DMS 273 (cell line): ENCODE results near the gene NR1D2.
"Not testable (repeated sequence)": the region's sequence is repeated elsewhere in the genome, so short reads cannot be mapped to it uniquely, and the experiment has no call there.

Experiments
- DNase-seq: peaks from one replicate; lab custom pipeline; 2025; ENCODE audit not compliant: unreplicated experiment; lab: John Stamatoyannopoulos, UW

The NR1D2 gene

GRCh38 chr3:23944861-23945662 is at the start of gene NR1D2:
Gene NR1D2, plus strand, starts transcription at chr3:23945286. Its CDS starts 293 bp downstream, at chr3:23945579.
- peak; percentile 89 for DNase-seq

GRCh38 chr3:23900744-23901143 is 44.3 kb upstream of the NR1D2 start:
- DNase-seq: no peak

- DNase-seq: no peak
These were observed 40.5 kb upstream of the NR1D2 start for GRCh38 chr3:23904545-23904944.

GRCh38 chr3:23909341-23909740 is 35.7 kb upstream of the NR1D2 start:
- no peak for DNase-seq

- DNase-seq: no peak
These were observed 33.7 kb upstream of the NR1D2 start for GRCh38 chr3:23911397-23911796.

GRCh38 chr3:23912335-23912734 is 32.8 kb upstream of the NR1D2 start:
- not testable (repeated sequence) for DNase-seq

- no peak for DNase-seq
These were observed 31.9 kb upstream of the NR1D2 start for GRCh38 chr3:23913182-23913581.

GRCh38 chr3:23913873-23914743 is 31.0 kb upstream of the NR1D2 start:
- DNase-seq: no peak

- peak; percentile 22 for DNase-seq
These were observed 29.5 kb upstream of the NR1D2 start for GRCh38 chr3:23915537-23916108.

- no peak for DNase-seq
These were observed 28.8 kb upstream of the NR1D2 start for GRCh38 chr3:23916152-23916885.

- DNase-seq: peak; percentile 97
These were observed 28.0 kb upstream of the NR1D2 start, which contains the start of the genes NKIRAS1 and RPL15 for GRCh38 chr3:23916886-23917678. Gene NKIRAS1, minus strand, starts transcription at chr3:23916990. Its CDS starts 6,086 bp downstream, at chr3:23910904. Gene RPL15, plus strand, starts transcription at chr3:23917132. Its CDS starts 728 bp downstream, at chr3:23917860.

- DNase-seq: peak; percentile 65
These were observed 27.3 kb upstream of the NR1D2 start for GRCh38 chr3:23917679-23918303.

GRCh38 chr3:23918331-23918730 is 26.8 kb upstream of the NR1D2 start:
- DNase-seq: not testable (repeated sequence)

- DNase-seq: no peak
These were observed 25.5 kb upstream of the NR1D2 start for GRCh38 chr3:23919628-23920027.

- peak; percentile 25 for DNase-seq
These were observed 24.9 kb upstream of the NR1D2 start for GRCh38 chr3:23920151-23920655.

- peak; percentile 60 for DNase-seq
These were observed 24.0 kb upstream of the NR1D2 start for GRCh38 chr3:23921052-23921511.

- peak; percentile 80 for DNase-seq
These were observed 21.3 kb upstream of the NR1D2 start for GRCh38 chr3:23923786-23924185.

- no peak for DNase-seq
These were observed 18.8 kb upstream of the NR1D2 start for GRCh38 chr3:23926246-23926645.

- peak; percentile 5 for DNase-seq
These were observed 18.4 kb upstream of the NR1D2 start for GRCh38 chr3:23926736-23927135.
